Astrocyte of the cerebellum (primary cell): Measurements from ENCODE around the gene ASGR1.
A peak's percentile ranks its signal among the peaks of the same experiment; 100 is the strongest.

Source experiments
- DNase-seq: peaks from one replicate; pipeline ENCODE4 v3.0.0-alpha.2; 2011; ENCODE audit warnings: low read depth
- H3K4me3 ChIP-seq: 2 replicates; pipeline ENCODE4 v1.5.1; 2011; ENCODE audit warnings: mild to moderate bottlenecking, low read depth, low read length, moderate library complexity
- CTCF ChIP-seq: IDR thresholded peaks from 2 replicates; pipeline ENCODE4 v1.5.1; 2012; ENCODE audit warnings: low read length, low read depth, moderate library complexity, mild to moderate bottlenecking; ENCODE audit errors: missing control alignments
- in situ Hi-C: cut with HindIII; loops from 2 replicates; pipeline ENCODE4 v1.10.0; 2017; ENCODE audit warnings: low sequenced_read_pairs

ASGR1 gene

GRCh38 chr17:7223375-7223774, 44.2 kb upstream of the ASGR1 start:
- in situ Hi-C loops, result no loop called here
- no peak for DNase-seq
- no peak for TF ChIP-seq CTCF
- H3K4me3 ChIP-seq, result no peak overlapping the region

DNA sequence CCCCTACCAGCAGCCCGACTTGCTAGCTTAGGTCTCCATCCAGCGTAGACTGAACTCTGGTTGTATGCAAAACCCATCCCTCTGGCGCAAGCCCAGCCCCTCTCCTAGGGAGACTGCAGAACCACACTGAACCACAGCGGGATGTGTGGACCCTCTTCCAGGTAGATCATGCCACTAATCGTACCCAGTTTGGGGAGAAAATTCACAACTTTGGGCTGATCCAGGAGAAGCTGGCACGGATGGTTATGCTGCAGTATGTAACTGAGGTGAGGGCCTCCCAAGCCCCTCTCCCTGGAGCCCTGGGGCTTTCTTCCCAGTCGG, 43.8 kb upstream of the ASGR1 start:
- no peak for DNase-seq
- in situ Hi-C loops, result no loop called here
- H3K4me3 ChIP-seq, result no peak overlapping the region
- TF ChIP-seq CTCF, result no peak

- TF ChIP-seq CTCF, result no peak
- H3K4me3 ChIP-seq, result no peak overlapping the region
- DNase-seq, result no peak
- in situ Hi-C loops, result no loop called here
Observed at GRCh38 chr17:7222093-7222971, 43.2 kb upstream of the ASGR1 start.

DNA sequence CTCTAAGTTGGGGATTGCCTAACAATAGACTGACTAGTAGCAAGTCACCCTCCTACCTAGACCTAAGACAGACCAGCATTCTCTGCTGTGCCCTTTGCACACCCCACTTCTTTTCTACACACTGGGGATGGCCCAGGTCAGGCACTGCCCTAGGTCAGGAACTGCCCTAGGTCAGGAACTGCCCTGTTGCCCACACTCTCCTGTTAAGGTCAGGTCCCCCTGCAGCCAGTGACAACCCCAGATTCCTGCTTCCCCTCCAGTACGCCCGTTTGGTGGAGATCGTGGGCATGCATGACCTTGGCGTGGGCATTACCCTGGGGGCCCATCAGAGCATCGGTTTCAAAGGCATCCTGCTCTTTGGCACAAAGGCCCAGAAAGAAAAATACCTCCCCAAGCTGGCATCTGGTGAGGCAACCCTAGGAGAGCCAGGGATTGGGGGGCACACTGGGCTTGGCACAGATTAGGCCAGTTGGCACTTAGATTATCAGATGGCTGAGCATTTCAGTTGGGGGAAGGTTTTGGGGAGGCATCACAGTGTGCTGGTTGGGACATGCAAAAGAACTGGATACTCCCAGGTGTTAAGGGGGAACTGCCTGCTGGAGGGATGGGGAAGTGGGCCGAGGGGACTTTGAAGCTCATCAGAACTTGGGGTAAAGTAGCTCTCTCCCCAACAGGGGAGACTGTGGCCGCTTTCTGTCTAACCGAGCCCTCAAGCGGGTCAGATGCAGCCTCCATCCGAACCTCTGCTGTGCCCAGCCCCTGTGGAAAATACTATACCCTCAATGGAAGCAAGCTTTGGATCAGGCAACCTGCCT, 42.3 kb upstream of the ASGR1 start:
- no peak for TF ChIP-seq CTCF
- in situ Hi-C loops, result no loop called here
- H3K4me3 ChIP-seq, result no peak overlapping the region
- no peak for DNase-seq

- H3K4me3 ChIP-seq, result peak overlapping the region; percentile 84
- peak; percentile 50 for TF ChIP-seq CTCF
- in situ Hi-C loops, result no loop called here
- no peak for DNase-seq
Observed at GRCh38 chr17:7220593-7221277, 41.6 kb upstream of the ASGR1 start.

DNA sequence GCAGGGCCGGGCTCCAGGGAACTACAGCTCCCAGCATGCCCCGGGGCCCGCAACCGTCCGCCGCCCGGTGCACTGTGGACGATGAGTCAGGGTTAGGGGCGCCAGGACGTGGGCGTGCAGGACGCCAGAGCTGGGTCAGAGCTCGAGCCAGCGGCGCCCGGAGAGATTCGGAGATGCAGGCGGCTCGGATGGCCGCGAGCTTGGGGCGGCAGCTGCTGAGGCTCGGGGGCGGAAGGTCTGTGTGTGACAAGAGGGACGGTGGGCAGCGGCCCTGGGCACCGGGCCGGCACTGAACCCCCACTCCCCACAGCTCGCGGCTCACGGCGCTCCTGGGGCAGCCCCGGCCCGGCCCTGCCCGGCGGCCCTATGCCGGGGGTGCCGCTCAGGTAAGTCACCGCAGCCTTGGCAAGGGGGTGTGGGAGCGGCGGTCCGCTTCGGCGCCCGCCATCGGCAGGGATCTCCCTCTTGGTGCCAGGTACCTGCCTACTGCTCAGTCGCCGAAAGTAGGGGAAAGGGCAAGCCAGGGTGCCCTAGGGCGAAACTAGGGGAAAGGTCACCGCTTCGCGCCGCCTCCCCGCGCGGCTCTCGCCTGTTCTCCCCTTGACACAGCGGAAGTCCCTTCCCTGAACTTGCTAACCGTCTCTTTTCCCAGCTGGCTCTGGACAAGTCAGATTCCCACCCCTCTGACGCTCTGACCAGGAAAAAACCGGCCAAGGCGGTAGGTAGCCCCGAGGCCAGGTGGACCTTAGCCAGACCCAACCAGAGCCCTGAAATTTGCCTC, 40.8 kb upstream of the ASGR1 start, which contains the start of the genes ACADVL and DLG4:
TSS of gene ACADVL (plus strand) at position 127 of the 781 bp plus-strand sequence. CDS start at position 174, 47 bp downstream.
TSS of gene DLG4 (minus strand) at position 25 of the 781 bp plus-strand sequence.
- H3K4me3 ChIP-seq, result peak within 1 kb of the TSS; percentile 84
- DNase-seq, result peak; percentile 75
- TF ChIP-seq CTCF, result no peak
- in situ Hi-C loops, result no loop called here
